ENCODE data around the gene KCNQ4.

Gene KCNQ4

GRCh38 chr1:40756523-40756922 lies 27.1 kb upstream of the KCNQ4 start:
- no peak for DNase-seq

- DNase-seq = no peak
Observed at GRCh38 chr1:40757084-40757483, 26.5 kb upstream of the KCNQ4 start.

- DNase-seq = no peak
Observed at GRCh38 chr1:40758004-40758403, 25.6 kb upstream of the KCNQ4 start.

DNA sequence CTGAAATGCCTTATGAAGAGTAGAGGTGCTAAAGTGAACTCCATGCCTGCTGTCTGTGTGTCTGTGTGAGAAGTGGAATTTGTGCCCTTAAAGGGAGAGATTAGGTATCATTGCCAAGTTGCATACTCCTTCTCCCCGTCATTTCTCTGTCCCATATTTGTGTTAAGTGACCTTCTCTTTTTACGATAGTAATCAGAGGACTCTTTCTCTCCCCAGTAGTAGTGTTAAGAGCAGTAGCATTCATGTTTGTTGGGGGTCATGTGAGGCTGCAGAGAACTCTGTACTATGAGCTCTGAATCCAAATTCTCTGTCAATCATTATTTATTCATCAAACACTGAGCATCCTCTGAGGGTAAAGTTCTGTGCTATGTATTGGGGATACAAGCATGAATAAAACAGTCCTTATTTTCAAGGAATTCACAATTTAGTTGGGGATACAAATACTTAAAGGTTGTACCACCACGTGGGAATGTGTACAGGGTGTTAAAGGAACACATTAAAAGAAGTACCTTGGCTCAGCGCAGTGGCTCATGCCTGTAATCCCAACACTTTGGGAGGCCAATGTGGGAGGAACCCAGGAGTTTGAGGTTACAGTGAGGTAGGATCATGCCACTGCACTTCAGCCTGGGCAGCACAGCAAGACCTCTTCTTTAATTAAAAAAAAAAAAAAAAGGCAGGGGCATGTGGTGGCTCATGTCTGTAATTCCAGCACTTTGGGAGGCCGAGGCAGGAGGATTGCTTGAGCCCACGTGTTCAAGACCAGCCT lies 24.8 kb upstream of the KCNQ4 start:
- no peak for DNase-seq

- DNase-seq = no peak
Observed at GRCh38 chr1:40760984-40761383, 22.6 kb upstream of the KCNQ4 start.

GRCh38 chr1:40762144-40762923 lies 21.3 kb upstream of the KCNQ4 start:
- DNase-seq = no peak

- no peak for DNase-seq
Observed at GRCh38 chr1:40763742-40764532, 19.6 kb upstream of the KCNQ4 start.

GRCh38 chr1:40764981-40765380 lies 18.6 kb upstream of the KCNQ4 start:
- DNase-seq = no peak

- DNase-seq = no peak
Observed at GRCh38 chr1:40766017-40766416, 17.6 kb upstream of the KCNQ4 start.

DNA sequence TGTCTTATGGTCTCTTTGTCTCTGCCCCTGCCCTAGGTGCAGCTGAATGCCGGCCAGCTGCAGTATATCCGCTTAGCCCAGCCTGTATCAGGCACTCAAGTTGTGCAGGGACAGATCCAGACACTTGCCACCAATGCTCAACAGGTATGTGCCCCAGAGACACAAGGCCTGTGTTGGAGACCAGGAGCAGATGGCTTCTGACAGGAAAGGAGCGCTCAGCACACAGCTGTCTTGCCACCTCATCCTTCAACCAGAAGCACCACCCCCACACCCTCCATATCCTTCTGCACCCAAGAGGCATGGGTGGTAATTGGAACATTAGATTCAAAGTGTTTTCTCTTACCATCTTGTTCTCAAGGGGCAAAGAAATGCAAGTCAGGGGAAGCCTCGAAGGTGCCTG lies 17.0 kb upstream of the KCNQ4 start:
- no peak for DNase-seq

GRCh38 chr1:40768146-40768990 lies 15.2 kb upstream of the KCNQ4 start:
- DNase-seq = no peak

- no peak for DNase-seq
Observed at GRCh38 chr1:40769815-40770214, 13.8 kb upstream of the KCNQ4 start.

DNA sequence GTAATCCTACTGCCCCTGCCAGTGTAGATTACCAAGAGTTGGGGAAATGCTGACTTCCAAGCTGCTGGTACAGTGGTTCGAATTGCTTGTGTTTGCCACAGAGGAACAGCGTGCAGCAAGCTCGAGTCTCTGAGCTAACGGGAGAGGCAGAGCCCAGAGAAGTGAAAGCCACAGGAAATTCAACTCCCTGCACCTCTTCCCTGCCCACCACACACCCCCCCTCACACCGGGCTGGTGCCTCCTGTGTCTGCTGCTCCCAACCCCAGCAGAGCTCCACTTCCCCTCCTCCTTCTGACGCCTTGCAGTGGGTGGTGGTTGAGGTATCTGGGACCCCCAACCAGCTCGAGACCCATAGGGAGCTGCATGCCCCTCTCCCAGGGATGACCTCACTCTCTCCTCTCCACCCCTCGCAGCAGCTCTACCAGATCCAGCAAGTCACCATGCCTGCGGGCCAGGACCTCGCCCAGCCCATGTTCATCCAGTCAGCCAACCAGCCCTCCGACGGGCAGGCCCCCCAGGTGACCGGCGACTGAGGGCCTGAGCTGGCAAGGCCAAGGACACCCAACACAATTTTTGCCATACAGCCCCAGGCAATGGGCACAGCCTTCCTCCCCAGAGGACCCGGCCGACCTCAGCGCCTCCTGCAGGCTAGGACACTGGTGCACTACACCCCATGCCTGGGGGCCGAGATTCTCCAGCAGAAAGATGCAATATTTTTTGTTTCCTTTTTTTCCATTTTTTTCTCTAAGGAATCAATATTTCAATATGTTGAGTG lies 13.1 kb upstream of the KCNQ4 start:
- no peak for DNase-seq

DNA sequence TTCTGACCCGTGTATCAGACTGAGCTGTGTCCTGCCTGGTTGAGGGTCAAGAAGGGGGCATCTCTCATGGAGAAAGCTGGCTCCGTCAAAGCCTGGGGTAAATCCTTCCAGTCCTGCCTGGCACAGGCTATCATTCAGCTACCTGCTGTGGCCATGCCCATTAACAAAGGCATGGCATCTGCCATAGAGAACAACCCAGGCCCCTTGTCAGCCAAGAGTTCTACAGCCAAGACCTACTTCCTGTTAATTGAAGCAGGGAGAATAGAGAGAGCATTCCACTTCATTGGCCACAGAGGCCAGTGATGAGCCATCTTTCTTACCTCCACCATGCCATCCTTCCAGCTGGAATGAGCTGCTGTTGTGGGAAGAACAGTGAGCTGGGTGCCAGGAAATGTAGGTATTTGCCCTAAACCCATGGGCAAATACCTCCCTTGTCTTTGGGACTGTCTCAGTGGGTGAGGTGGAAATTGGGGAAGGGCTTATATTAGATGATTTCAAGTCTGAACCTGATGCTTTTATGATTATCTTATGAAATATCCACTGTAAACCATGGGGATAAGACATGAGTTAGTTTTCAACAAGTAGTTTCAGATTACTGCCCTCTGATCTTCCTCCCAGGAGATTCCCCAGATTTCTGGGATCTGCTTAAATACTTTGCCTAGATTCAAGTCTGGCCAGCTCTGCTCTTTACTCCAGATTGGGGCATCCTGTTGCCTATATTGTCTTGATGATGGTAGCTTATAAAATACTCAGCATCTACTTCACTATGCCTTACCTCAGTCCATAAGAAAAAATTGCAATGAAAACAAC lies 11.2 kb upstream of the KCNQ4 start:
- no peak for DNase-seq

DNA sequence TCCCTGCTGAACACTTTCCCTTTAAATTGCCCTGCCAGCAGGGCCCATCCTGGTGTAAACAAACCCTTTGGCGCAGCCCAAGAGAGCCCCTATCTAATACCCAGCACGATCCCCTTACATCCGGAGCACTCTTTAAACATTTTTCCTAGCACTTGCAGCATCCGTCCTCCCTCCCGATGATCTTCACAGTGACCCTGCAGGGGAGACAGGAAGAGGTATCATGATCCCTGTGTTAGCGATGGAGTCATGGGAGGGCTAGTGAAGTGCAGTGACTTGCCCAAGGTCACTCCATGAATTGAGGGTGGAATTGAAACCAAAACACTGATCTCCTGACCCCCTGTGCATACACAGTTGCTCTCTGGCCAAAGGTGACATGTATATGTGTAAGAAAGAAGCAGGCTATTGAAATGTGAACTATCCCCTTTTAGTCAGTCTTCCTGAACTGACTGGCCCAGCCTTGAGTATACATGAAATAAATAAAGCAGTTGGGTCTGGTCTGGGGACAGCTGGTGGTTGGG lies 9.8 kb upstream of the KCNQ4 start:
- DNase-seq = no peak

GRCh38 chr1:40774266-40774998 lies 9.2 kb upstream of the KCNQ4 start:
- no peak for DNase-seq

DNA sequence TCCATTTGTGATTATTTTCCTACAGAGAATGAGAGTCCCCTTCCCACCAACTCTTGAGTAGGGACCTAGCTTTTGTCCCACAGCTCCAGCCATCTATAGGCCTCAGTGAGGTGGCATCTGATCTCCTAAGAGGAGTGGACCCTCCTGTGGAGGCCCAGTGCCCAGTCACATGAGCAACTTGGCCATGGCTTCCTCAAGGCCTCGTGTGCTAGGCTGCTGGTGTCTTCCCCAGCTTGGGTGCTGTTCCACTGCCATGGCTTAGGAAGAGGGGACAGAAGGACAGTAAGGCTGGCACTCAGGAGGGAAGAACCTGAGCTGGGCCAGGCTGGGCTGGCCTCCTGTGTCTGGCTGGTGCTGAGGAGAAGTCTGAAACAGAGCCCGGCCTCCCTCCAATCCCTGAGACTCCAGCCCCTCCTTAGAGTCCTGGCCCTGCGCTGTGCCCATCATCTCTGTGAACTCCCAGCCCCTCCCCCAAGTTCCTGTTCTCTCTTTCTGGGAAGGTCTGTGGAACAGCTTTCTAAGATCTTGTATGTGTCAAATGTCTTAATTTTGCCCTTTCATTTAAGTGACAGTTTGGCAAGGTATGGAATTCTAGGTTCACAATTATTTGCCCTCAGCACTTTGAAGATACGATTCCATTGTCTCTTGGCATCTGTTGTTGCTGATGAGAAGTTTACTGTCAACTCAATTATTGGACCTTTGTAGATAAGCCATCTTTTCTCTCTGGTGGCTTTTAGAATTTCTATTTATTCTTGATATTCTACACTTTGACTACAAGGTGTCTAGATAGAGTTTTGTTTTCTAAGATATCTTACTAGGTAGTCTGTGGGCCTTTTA lies 7.1 kb upstream of the KCNQ4 start:
- DNase-seq = no peak

DNA sequence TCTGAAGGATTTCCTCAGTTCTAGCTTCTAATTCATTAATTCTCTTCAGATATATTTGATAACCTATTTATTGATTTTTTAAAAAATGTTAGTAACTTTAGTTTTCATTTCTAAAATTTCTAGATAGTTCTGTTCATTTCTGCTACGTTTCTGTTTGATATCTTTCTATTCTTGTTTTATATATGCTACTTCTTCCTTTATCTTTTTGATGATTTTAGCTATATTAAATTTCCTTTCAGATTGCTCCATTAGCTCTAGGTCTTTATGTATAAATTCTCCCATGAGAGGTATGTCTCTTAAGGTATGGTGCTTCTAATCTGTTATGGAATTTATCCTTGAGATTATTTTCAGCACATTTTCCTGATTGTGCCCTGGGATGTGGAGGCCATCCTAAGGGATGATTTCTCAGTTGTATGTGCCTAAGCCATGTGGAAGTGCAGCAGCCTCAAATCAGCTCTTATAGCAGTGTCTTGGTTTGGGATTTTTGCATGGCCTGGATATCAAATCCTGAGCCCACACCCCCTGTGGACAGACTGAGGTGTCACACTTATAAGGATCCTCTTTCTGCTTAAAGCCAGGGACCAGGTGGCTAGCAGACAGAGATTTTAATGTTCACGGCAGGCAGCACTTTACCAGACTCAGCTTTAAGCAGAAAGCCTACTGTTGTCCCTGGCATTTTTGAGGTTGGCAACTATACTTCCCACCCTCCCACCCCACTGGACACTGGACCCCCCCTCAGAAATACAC lies 6.2 kb upstream of the KCNQ4 start:
- no peak for DNase-seq

Data from right forelimb (tissue), 1 donor.